Measurements from ENCODE around the gene CYTIP.

DNA sequence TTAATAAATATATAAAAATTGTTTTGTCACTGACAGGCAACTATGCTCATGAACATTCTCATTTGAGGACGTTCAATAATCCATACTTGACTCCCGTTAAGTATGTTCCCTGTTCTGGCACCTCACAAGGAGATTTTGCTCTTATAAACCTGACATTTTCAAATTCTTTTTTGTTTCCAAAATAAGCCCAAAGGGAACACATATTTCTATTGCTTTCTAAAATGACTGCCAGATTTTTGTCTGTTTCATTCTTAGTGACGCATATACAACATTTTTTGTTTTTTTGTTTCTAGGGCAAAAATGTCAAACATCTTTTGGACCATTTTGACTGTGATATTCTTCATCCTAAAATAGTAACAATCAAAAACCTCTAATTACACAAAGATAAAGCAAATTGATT, 50.5 kb downstream of the CYTIP start:
- TF ChIP-seq POLR2A (IDR thresholded peaks at IDR 0.05; ENCODE audit: low read depth, low read length): no peak
- no peak for TF ChIP-seq POLR2AphosphoS5 (IDR thresholded peaks at IDR 0.05; ENCODE audit: low read depth, low read length)
